ENCODE results near the gene OR52E2. TPM values are rescaled to one million over a fixed set of nuclear protein-coding genes. Genes with fewer than 3 reads are reported as not detected.

The OR52E2 gene
- total and polyA plus RNA-seq, 2 donors (not counting 3 experiments of a cell fraction or from before 2014, with no cell fraction given) = not detected

GRCh38 chr11:5038341-5038740, 21.1 kb downstream of the OR52E2 start:
- BruUV-seq (replicated peaks) = no TSS peak
- Histone ChIP-seq H3K9ac (replicated peaks; ENCODE audit: extremely low read depth, insufficient read depth, low read length) (no peak overlapping the region), H3K9me3 (replicated peaks; ENCODE audit: control insufficient read depth, insufficient read depth, low read length) (no peaks in the 10 kb centered on the region), H3K27me3 (ENCODE audit: control insufficient read depth in 2 of 2, insufficient read depth in 2 of 2, low read length in 2 of 2) (no peaks in the 10 kb centered on the region), H3K79me2 (ENCODE audit: control insufficient read depth, insufficient read depth, low read length) (no peaks in the 10 kb centered on the region), H3K4me2 (ENCODE audit: insufficient read depth, low read length) (no peak overlapping the region), H3K36me3 (ENCODE audit: control insufficient read depth in 2 of 2, extremely low read depth in 1 of 2, insufficient read depth in 2 of 2, low read length in 2 of 2) (no peaks in the 10 kb centered on the region), H3K27ac (ENCODE audit: insufficient read depth, low read depth, low read length) (no peak overlapping the region), H3K4me1 (ENCODE audit: control insufficient read depth, extremely low read depth, insufficient read depth, low read length) (no peaks in the 10 kb centered on the region), H3K4me3 (replicated peaks in 1 of 3; ENCODE audit: insufficient read depth in 1 of 3, low read depth in 1 of 3, low read length in 3 of 3) (no peak overlapping the region), H3K9me1 (replicated peaks; ENCODE audit: control insufficient read depth, extremely low read depth, insufficient read depth, low read length) (no peaks in the 10 kb centered on the region), H2AFZ (ENCODE audit: low read depth, low read length) (no peak overlapping the region), H4K20me1 (replicated peaks; ENCODE audit: control insufficient read depth, extremely low read depth, insufficient read depth, low read length) (no peaks in the 10 kb centered on the region)
- dilution Hi-C loops (cut with MboI; ENCODE audit: extremely low pct_ligation_motif_present, low sequenced_read_pairs) (no loop called here), intact Hi-C loops (cut with micrococcal nuclease) (no loop called here)
- FAIRE-seq = no peak
- no peak for DNase-seq (ENCODE audit: low read depth, low spot score)
- CTCF ChIA-PET = no interaction called here
- no peak for TF ChIP-seq FOS (IDR thresholded peaks at IDR 0.05; ENCODE audit: borderline replicate concordance, insufficient read depth, low read length)
- TF ChIP-seq MAX (IDR thresholded peaks at IDR 0.05; ENCODE audit: insufficient read depth, insufficient read length) = no peak
- TF ChIP-seq POLR2A (IDR thresholded peaks at IDR 0.05; ENCODE audit: low read depth, low read length) = no peak
- TF ChIP-seq POLR2AphosphoS5 (IDR thresholded peaks at IDR 0.05; ENCODE audit: insufficient read depth, low read depth, low read length) = no peak
- TF ChIP-seq EZH2 (IDR thresholded peaks at IDR 0.05; ENCODE audit: borderline replicate concordance, low read depth, low read length, severe bottlenecking) = no peak
- TF ChIP-seq JUN (IDR thresholded peaks at IDR 0.05; ENCODE audit: borderline replicate concordance, insufficient read depth, insufficient read length, low read depth) = no peak
- POLR2A ChIA-PET = no interaction called here

- CTCF ChIA-PET = no interaction called here
- Histone ChIP-seq H3K27ac (ENCODE audit: insufficient read depth, low read depth, low read length) (no peak overlapping the region), H3K4me1 (ENCODE audit: control insufficient read depth, extremely low read depth, insufficient read depth, low read length) (no peaks in the 10 kb centered on the region), H3K9me1 (replicated peaks; ENCODE audit: control insufficient read depth, extremely low read depth, insufficient read depth, low read length) (no peaks in the 10 kb centered on the region), H3K9me3 (replicated peaks; ENCODE audit: control insufficient read depth, insufficient read depth, low read length) (no peaks in the 10 kb centered on the region), H2AFZ (ENCODE audit: low read depth, low read length) (no peak overlapping the region), H3K9ac (replicated peaks; ENCODE audit: extremely low read depth, insufficient read depth, low read length) (no peak overlapping the region), H4K20me1 (replicated peaks; ENCODE audit: control insufficient read depth, extremely low read depth, insufficient read depth, low read length) (no peaks in the 10 kb centered on the region), H3K27me3 (ENCODE audit: control insufficient read depth in 2 of 2, insufficient read depth in 2 of 2, low read length in 2 of 2) (no peaks in the 10 kb centered on the region), H3K79me2 (ENCODE audit: control insufficient read depth, insufficient read depth, low read length) (no peaks in the 10 kb centered on the region), H3K4me3 (replicated peaks in 1 of 3; ENCODE audit: insufficient read depth in 1 of 3, low read depth in 1 of 3, low read length in 3 of 3) (no peak overlapping the region), H3K36me3 (ENCODE audit: control insufficient read depth in 2 of 2, extremely low read depth in 1 of 2, insufficient read depth in 2 of 2, low read length in 2 of 2) (no peaks in the 10 kb centered on the region), H3K4me2 (ENCODE audit: insufficient read depth, low read length) (no peak overlapping the region)
- DNase-seq (ENCODE audit: low read depth, low spot score) = no peak
- no peak for FAIRE-seq
- intact Hi-C loops (cut with micrococcal nuclease) = no loop called here
- no TSS peak for BruUV-seq (replicated peaks)
- POLR2A ChIA-PET = no interaction called here
- dilution Hi-C loops (cut with MboI; ENCODE audit: extremely low pct_ligation_motif_present, low sequenced_read_pairs) = no loop called here
- TF ChIP-seq POLR2A (IDR thresholded peaks at IDR 0.05; ENCODE audit: low read depth, low read length) = no peak
- TF ChIP-seq EZH2 (IDR thresholded peaks at IDR 0.05; ENCODE audit: borderline replicate concordance, low read depth, low read length, severe bottlenecking) = no peak
- TF ChIP-seq JUN (IDR thresholded peaks at IDR 0.05; ENCODE audit: borderline replicate concordance, insufficient read depth, insufficient read length, low read depth) = no peak
- no peak for TF ChIP-seq CTCF (IDR thresholded peaks at IDR 0.05; ENCODE audit: extremely low read depth in 1 of 2, insufficient read depth in 1 of 2, low read depth in 1 of 2, low read length in 2 of 2)
- no peak for TF ChIP-seq FOS (IDR thresholded peaks at IDR 0.05; ENCODE audit: borderline replicate concordance, insufficient read depth, low read length)
- TF ChIP-seq GATA2 (IDR thresholded peaks at IDR 0.05; ENCODE audit: insufficient read depth, insufficient read length, low read depth, low read length) = no peak
- no peak for TF ChIP-seq POLR2AphosphoS5 (IDR thresholded peaks at IDR 0.05; ENCODE audit: insufficient read depth, low read depth, low read length)
- TF ChIP-seq MAX (IDR thresholded peaks at IDR 0.05; ENCODE audit: insufficient read depth, insufficient read length) = no peak
- TF ChIP-seq MYC (IDR thresholded peaks at IDR 0.05; ENCODE audit: low read depth, low read length) = no peak
Measured at GRCh38 chr11:5037926-5038325, 21.5 kb downstream of the OR52E2 start.
